Liver (tissue), 9 donors: ENCODE data around the gene ZMAT2. TPM values are rescaled to one million over a fixed set of nuclear protein-coding genes. Genes with fewer than 3 reads are reported as not detected.

Experiments used
- DNase-seq: peaks from one replicate; pipeline ENCODE4 v3.0.0-alpha.2; 2017; ENCODE audit warnings: low spot score
- H3K27ac ChIP-seq, 2 donors: one replicate each; pipeline ENCODE4 v1.7.0; 2013; ENCODE audit warnings: inconsistent platforms in 2 of 2, low read length in 2 of 2, control low read depth in 1 of 2, low read depth in 1 of 2, mild to moderate bottlenecking in 1 of 2
- H3K27me3 ChIP-seq, 4 donors: one replicate each; pipeline versions ENCODE4 v1.6.1 to v1.7.0; 2013; ENCODE audit warnings: low read length in 3 of 4, inconsistent platforms in 1 of 4, mild to moderate bottlenecking in 1 of 4, moderate library complexity in 1 of 4; ENCODE audit not compliant: control insufficient read depth in 4 of 4, insufficient read depth in 4 of 4
- H3K36me3 ChIP-seq, 4 donors: one replicate each; pipeline versions ENCODE4 v1.6.1 to v1.7.0; 2013; ENCODE audit warnings: low read length in 3 of 4, mild to moderate bottlenecking in 3 of 4, low read depth in 1 of 4, moderate library complexity in 1 of 4; ENCODE audit not compliant: control insufficient read depth in 4 of 4, insufficient read depth in 3 of 4
- H3K4me1 ChIP-seq, 4 donors: one replicate each; pipeline versions ENCODE4 v1.6.1 to v1.7.0; 2013; ENCODE audit warnings: low read length in 3 of 4, mild to moderate bottlenecking in 3 of 4, moderate library complexity in 1 of 4; ENCODE audit not compliant: control insufficient read depth in 4 of 4, insufficient read depth in 4 of 4
- H3K4me3 ChIP-seq, 3 donors: one replicate each; pipeline versions ENCODE4 v1.6.1 to v1.7.0; 2013; ENCODE audit warnings: low read length in 3 of 3, control low read depth in 1 of 3, low read depth in 1 of 3, mild to moderate bottlenecking in 1 of 3
- H3K9ac ChIP-seq, 2 donors: one replicate each; pipeline ENCODE4 v1.7.0; 2013; ENCODE audit warnings: low read length in 2 of 2, mild to moderate bottlenecking in 2 of 2, moderate library complexity in 2 of 2, control low read depth in 1 of 2, low read depth in 1 of 2
- H3K9me3 ChIP-seq, 4 donors: one replicate each; pipeline versions ENCODE4 v1.6.1 to v1.7.0; 2013; ENCODE audit warnings: low read length in 3 of 4; ENCODE audit not compliant: control insufficient read depth in 4 of 4
- EGR1 ChIP-seq, 2 donors: IDR thresholded peaks; 2 replicates each; pipeline ENCODE4 v1.6.1; 2016 to 2018; ENCODE audit warnings: antibody characterized with exemption in 2 of 2, low read depth in 2 of 2
- FOXA2 ChIP-seq: IDR thresholded peaks from 2 replicates; pipeline ENCODE4 v1.6.1; 2016; ENCODE audit warnings: antibody characterized with exemption
- JUND ChIP-seq, 2 donors: IDR thresholded peaks; 2 replicates each; pipeline ENCODE4 v1.6.1; 2016; ENCODE audit warnings: antibody characterized with exemption in 2 of 2
- NR2F2 ChIP-seq: IDR thresholded peaks from 2 replicates; pipeline ENCODE4 v1.6.1; 2016; ENCODE audit warnings: antibody characterized with exemption
- RAD21 ChIP-seq, 2 donors: IDR thresholded peaks; 2 replicates each; pipeline ENCODE4 v1.6.1; 2016; ENCODE audit warnings: antibody characterized with exemption in 2 of 2, mild to moderate bottlenecking in 2 of 2
- SP1 ChIP-seq: IDR thresholded peaks from 2 replicates; pipeline ENCODE4 v1.6.1; 2018; ENCODE audit warnings: antibody characterized with exemption, mild to moderate bottlenecking
- YY1 ChIP-seq: IDR thresholded peaks from 2 replicates; pipeline ENCODE4 v1.6.1; 2016; ENCODE audit warnings: antibody characterized with exemption, mild to moderate bottlenecking
- WGBS: extraction: QIAGEN DNeasy Blood & Tissue Kit; methylation state at CpG from one replicate; pipeline ENCODE4 v1.1.7; 2013; 5-methylcytosine and 5-hydroxymethylcytosine counted together
- polyA plus RNA-seq, 2 donors: library from polyadenylated mRNA; stranded (reverse) in 1 of 2; unstranded in 1 of 2; fragments of 200-250 nt in 1 of 2; fragments of >200 nt in 1 of 2; fragmentation: Nextera tagmentation in 1 of 2; extraction: Ambion mirVana in 1 of 2; gene quantifications; one replicate each; pipeline versions ENCODE4 v1.2.1 to v1.2.3, GENCODE V29; 2013 to 2015
- total RNA-seq, 2 donors: library from RNA; depleted of rRNA; stranded (reverse); fragments of >200 nt; gene quantifications; one replicate each; pipeline ENCODE4 v1.2.3, GENCODE V29; 2014
- TF ChIP-seq, protein P1 (sequence below): IDR thresholded peaks from 2 replicates; pipeline ENCODE4 v1.6.1; 2016; ENCODE audit warnings: antibody characterized with exemption, mild to moderate bottlenecking
- TF ChIP-seq, protein P2 (sequence below): fragments of 150-350 bp; IDR thresholded peaks from 2 replicates; pipeline ENCODE4 v1.5.1; 2017; ENCODE audit warnings: improper control_type of control experiment, low read depth, low read length; ENCODE audit not compliant: missing input control
- TF ChIP-seq, protein P3 (sequence below): IDR thresholded peaks from 2 replicates; pipeline ENCODE4 v1.6.1; 2016; ENCODE audit warnings: antibody characterized with exemption
- TF ChIP-seq, protein P4 (sequence below): IDR thresholded peaks from 2 replicates; pipeline ENCODE4 v1.6.1; 2016; ENCODE audit warnings: antibody characterized with exemption
- donor health status: healthy.
- donor health status: healthy.
- donor health status: healthy.
- donor health status: healthy.
- donor health status: healthy.

ZMAT2 gene
- total and polyA plus RNA-seq, 4 donors = 14.5 to 34.3 (median 22.0) TPM

DNA sequence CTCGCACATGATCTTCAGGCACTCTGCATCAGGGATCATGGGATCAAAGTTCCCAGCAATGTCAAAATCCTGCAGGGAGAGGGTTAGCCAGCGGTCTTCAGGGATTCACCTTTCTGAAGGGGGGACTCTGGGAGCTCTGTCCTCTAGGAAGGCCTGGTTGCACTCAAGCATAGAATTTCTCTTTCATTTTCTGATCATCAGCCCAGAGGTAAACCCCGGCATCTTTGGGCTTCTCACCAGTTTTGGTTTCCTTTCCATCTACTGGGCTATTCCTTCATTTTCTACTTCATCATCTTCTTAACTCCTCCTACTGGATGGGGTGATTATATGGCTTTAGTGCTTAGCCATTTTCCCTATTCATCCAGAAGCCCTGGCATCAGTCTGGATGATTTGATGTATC, 22.3 kb upstream of the ZMAT2 start:
- Histone ChIP-seq H3K4me3 (no peak overlapping the region), H3K36me3 (peaks cover 8 to 72% (median 29%) of the 10 kb centered on the region in 4 donors), H3K27me3 (no peaks in the 10 kb centered on the region), H3K4me1 (no peaks in the 10 kb centered on the region), H3K9ac (no peak overlapping the region), H3K9me3 (no peaks in the 10 kb centered on the region), H3K27ac (no peak overlapping the region)
- TF ChIP-seq NR2F2 (no peak), JUND (IDR thresholded peaks at IDR 0.05) (no peak), YY1 (no peak), EGR1 (IDR thresholded peaks at IDR 0.05; ENCODE audit: low read depth in 2 of 2) (no peak), RAD21 (IDR thresholded peaks at IDR 0.05) (no peak)
- TF ChIP-seq, protein P1, sequence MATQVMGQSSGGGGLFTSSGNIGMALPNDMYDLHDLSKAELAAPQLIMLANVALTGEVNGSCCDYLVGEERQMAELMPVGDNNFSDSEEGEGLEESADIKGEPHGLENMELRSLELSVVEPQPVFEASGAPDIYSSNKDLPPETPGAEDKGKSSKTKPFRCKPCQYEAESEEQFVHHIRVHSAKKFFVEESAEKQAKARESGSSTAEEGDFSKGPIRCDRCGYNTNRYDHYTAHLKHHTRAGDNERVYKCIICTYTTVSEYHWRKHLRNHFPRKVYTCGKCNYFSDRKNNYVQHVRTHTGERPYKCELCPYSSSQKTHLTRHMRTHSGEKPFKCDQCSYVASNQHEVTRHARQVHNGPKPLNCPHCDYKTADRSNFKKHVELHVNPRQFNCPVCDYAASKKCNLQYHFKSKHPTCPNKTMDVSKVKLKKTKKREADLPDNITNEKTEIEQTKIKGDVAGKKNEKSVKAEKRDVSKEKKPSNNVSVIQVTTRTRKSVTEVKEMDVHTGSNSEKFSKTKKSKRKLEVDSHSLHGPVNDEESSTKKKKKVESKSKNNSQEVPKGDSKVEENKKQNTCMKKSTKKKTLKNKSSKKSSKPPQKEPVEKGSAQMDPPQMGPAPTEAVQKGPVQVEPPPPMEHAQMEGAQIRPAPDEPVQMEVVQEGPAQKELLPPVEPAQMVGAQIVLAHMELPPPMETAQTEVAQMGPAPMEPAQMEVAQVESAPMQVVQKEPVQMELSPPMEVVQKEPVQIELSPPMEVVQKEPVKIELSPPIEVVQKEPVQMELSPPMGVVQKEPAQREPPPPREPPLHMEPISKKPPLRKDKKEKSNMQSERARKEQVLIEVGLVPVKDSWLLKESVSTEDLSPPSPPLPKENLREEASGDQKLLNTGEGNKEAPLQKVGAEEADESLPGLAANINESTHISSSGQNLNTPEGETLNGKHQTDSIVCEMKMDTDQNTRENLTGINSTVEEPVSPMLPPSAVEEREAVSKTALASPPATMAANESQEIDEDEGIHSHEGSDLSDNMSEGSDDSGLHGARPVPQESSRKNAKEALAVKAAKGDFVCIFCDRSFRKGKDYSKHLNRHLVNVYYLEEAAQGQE = no peak
- TF ChIP-seq, protein P2, sequence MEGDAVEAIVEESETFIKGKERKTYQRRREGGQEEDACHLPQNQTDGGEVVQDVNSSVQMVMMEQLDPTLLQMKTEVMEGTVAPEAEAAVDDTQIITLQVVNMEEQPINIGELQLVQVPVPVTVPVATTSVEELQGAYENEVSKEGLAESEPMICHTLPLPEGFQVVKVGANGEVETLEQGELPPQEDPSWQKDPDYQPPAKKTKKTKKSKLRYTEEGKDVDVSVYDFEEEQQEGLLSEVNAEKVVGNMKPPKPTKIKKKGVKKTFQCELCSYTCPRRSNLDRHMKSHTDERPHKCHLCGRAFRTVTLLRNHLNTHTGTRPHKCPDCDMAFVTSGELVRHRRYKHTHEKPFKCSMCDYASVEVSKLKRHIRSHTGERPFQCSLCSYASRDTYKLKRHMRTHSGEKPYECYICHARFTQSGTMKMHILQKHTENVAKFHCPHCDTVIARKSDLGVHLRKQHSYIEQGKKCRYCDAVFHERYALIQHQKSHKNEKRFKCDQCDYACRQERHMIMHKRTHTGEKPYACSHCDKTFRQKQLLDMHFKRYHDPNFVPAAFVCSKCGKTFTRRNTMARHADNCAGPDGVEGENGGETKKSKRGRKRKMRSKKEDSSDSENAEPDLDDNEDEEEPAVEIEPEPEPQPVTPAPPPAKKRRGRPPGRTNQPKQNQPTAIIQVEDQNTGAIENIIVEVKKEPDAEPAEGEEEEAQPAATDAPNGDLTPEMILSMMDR = no peak
- TF ChIP-seq, protein P3, sequence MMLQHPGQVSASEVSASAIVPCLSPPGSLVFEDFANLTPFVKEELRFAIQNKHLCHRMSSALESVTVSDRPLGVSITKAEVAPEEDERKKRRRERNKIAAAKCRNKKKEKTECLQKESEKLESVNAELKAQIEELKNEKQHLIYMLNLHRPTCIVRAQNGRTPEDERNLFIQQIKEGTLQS = no peak
- DNase-seq = no peak
- WGBS = 94% methylated on average over 3 of the region's 3 CpGs

DNA sequence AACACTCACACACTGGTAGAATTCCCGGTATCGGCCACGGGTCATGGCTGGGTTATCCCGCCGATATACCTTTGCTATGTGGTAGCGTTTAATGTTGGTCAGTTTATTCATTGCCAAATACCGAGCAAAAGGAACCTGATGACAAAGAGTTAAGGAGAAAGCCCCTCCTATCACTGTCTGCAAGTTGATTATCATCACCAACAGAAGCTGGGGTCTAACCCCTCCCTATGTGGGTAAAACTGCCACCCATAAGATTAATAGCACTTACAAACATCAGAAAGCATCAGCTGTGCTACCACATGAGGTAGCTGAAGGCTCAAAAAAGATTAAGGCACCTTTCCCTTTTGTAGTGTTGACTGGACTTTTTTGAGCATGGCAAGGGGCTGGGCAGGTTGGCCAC, 21.3 kb upstream of the ZMAT2 start:
- TF ChIP-seq, protein P4, sequence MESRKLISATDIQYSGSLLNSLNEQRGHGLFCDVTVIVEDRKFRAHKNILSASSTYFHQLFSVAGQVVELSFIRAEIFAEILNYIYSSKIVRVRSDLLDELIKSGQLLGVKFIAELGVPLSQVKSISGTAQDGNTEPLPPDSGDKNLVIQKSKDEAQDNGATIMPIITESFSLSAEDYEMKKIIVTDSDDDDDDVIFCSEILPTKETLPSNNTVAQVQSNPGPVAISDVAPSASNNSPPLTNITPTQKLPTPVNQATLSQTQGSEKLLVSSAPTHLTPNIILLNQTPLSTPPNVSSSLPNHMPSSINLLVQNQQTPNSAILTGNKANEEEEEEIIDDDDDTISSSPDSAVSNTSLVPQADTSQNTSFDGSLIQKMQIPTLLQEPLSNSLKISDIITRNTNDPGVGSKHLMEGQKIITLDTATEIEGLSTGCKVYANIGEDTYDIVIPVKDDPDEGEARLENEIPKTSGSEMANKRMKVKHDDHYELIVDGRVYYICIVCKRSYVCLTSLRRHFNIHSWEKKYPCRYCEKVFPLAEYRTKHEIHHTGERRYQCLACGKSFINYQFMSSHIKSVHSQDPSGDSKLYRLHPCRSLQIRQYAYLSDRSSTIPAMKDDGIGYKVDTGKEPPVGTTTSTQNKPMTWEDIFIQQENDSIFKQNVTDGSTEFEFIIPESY = no peak
- TF ChIP-seq, protein P3 = no peak
- TF ChIP-seq FOXA2 = no peak
- TF ChIP-seq, protein P2 = no peak
- no peak for TF ChIP-seq EGR1 (IDR thresholded peaks at IDR 0.05; ENCODE audit: low read depth in 2 of 2)
- TF ChIP-seq, protein P1 = no peak
- no peak for TF ChIP-seq SP1
- Histone ChIP-seq H3K27ac (no peak overlapping the region), H3K4me1 (no peaks in the 10 kb centered on the region), H3K27me3 (no peaks in the 10 kb centered on the region), H3K9ac (no peak overlapping the region), H3K9me3 (no peaks in the 10 kb centered on the region), H3K4me3 (no peak overlapping the region), H3K36me3 (peaks cover 7 to 65% (median 28%) of the 10 kb centered on the region in 4 donors)
- no peak for DNase-seq
- 97% methylated on average over 7 of the region's 7 CpGs for WGBS
